ENCODE data around the gene ASPSCR1. TPM values are rescaled to one million over a fixed set of nuclear protein-coding genes. Genes with fewer than 3 reads are reported as not detected.

Gene ASPSCR1
- total and polyA plus RNA-seq, 2 donors from 2014 or later, result 35.2 to 57.5 TPM

- DNase-seq (peak; percentile 55 to 86 (median 80)), FAIRE-seq (no peak)
- H3K27ac ChIP-seq (ENCODE audit: low read depth in 2 of 2, low read length in 2 of 2), result no peak overlapping the region
- no peak overlapping the region for H3K9ac ChIP-seq (ENCODE audit: low read length in 3 of 3)
- no peaks in the 10 kb centered on the region for H3K36me3 ChIP-seq (ENCODE audit: control insufficient read depth in 2 of 3, insufficient read depth in 3 of 3, low read length in 3 of 3)
- H3K27me3 ChIP-seq (ENCODE audit: control insufficient read depth, insufficient read depth, low read length), result peaks cover 13% of the 10 kb centered on the region
- H3K9me3 ChIP-seq (ENCODE audit: control insufficient read depth in 2 of 3, insufficient read depth in 1 of 3, low read length in 3 of 3), result no peaks in the 10 kb centered on the region
- no peak overlapping the region for H3K4me3 ChIP-seq (ENCODE audit: low read length in 3 of 3)
- peak; percentile 98 for TF ChIP-seq CTCF (IDR thresholded peaks at IDR 0.05; ENCODE audit: borderline replicate concordance, extremely low read depth, insufficient read depth)
- H3K4me1 ChIP-seq (ENCODE audit: control insufficient read depth in 2 of 3, insufficient read depth in 2 of 3, low read depth in 1 of 3, low read length in 3 of 3), result peaks cover 0 to 3% (median 0%) of the 10 kb centered on the region in 3 donors
- intact Hi-C loops (cut with DNase I), result loop anchor here (10.0 kb wide), 1 partner anchor 55 kb away; no protein-coding TSS in a partner anchor
Measured at GRCh38 chr17:81959362-81960129, 17.9 kb upstream of the ASPSCR1 start.

GRCh38 chr17:81960130-81960958, 17.1 kb upstream of the ASPSCR1 start:
- Histone ChIP-seq H3K27ac (ENCODE audit: low read depth in 2 of 2, low read length in 2 of 2) (no peak overlapping the region), H3K9ac (ENCODE audit: low read length in 3 of 3) (no peak overlapping the region), H3K9me3 (ENCODE audit: control insufficient read depth in 2 of 3, insufficient read depth in 1 of 3, low read length in 3 of 3) (no peaks in the 10 kb centered on the region), H3K4me1 (ENCODE audit: control insufficient read depth in 2 of 3, insufficient read depth in 2 of 3, low read depth in 1 of 3, low read length in 3 of 3) (peaks cover 0 to 3% (median 0%) of the 10 kb centered on the region in 3 donors), H3K27me3 (ENCODE audit: control insufficient read depth, insufficient read depth, low read length) (peaks cover 13% of the 10 kb centered on the region), H3K4me3 (ENCODE audit: low read length in 3 of 3) (no peak overlapping the region), H3K36me3 (ENCODE audit: control insufficient read depth in 2 of 3, insufficient read depth in 3 of 3, low read length in 3 of 3) (no peaks in the 10 kb centered on the region)
- FAIRE-seq, result no peak
- intact Hi-C loops (cut with DNase I), result loop anchor here (10.0 kb wide), 1 partner anchor 54 kb away; no protein-coding TSS in a partner anchor
- peak in 1 of 5 donors; percentile 76 for DNase-seq
- TF ChIP-seq CTCF (IDR thresholded peaks at IDR 0.05; ENCODE audit: borderline replicate concordance, extremely low read depth, insufficient read depth), result no peak

- Histone ChIP-seq H3K4me3 (ENCODE audit: low read length in 3 of 3) (no peak within 1 kb of the TSS), H3K9ac (ENCODE audit: low read length in 3 of 3) (no peak within 1 kb of the TSS), H3K4me1 (ENCODE audit: control insufficient read depth in 2 of 3, insufficient read depth in 2 of 3, low read depth in 1 of 3, low read length in 3 of 3) (peaks cover 0 to 3% (median 0%) of the 10 kb centered on the region in 3 donors), H3K9me3 (ENCODE audit: control insufficient read depth in 2 of 3, insufficient read depth in 1 of 3, low read length in 3 of 3) (no peaks in the 10 kb centered on the region), H3K27me3 (ENCODE audit: control insufficient read depth, insufficient read depth, low read length) (peaks cover 13% of the 10 kb centered on the region), H3K36me3 (ENCODE audit: control insufficient read depth in 2 of 3, insufficient read depth in 3 of 3, low read length in 3 of 3) (no peaks in the 10 kb centered on the region), H3K27ac (ENCODE audit: low read depth in 2 of 2, low read length in 2 of 2) (no peak within 1 kb of the TSS)
- intact Hi-C loops (cut with DNase I), result loop anchor here (10.0 kb wide), 1 partner anchor 54 kb away; no protein-coding TSS in a partner anchor
- FAIRE-seq (no peak), DNase-seq (peak in 1 of 5 donors; percentile 64)
- TF ChIP-seq CTCF (IDR thresholded peaks at IDR 0.05; ENCODE audit: borderline replicate concordance, extremely low read depth, insufficient read depth), result no peak
Measured at GRCh38 chr17:81961087-81961511, 16.3 kb upstream of the ASPSCR1 start, which contains the start of gene NOTUM. NOTUM (minus strand) TSS chr17:81961187; CDS start chr17:81960909, 278 bp downstream.

Measured in kidney (tissue), 14 donors.